ENCODE results near the gene CD244.
"Not testable (repeated sequence)": the region's sequence is repeated elsewhere in the genome, so short reads cannot be mapped to it uniquely, and the experiment has no call there.

Gene CD244

GRCh38 chr1:160808289-160808688 is 54.4 kb downstream of the CD244 start:
- DNase-seq = no peak

- DNase-seq = no peak
Measured at GRCh38 chr1:160807738-160808137, 54.9 kb downstream of the CD244 start.

GRCh38 chr1:160807247-160807646 is 55.4 kb downstream of the CD244 start:
- no peak for DNase-seq

- no peak for DNase-seq
Measured at GRCh38 chr1:160806784-160807183, 55.9 kb downstream of the CD244 start.

- no peak for DNase-seq
Measured at GRCh38 chr1:160806109-160806665, 56.5 kb downstream of the CD244 start.

GRCh38 chr1:160801836-160802580 is 60.7 kb downstream of the CD244 start:
- DNase-seq = no peak

GRCh38 chr1:160800645-160801408 is 61.9 kb downstream of the CD244 start:
- DNase-seq = peak; percentile 16 to 25

- DNase-seq = no peak
Measured at GRCh38 chr1:160800142-160800541, 62.5 kb downstream of the CD244 start.

GRCh38 chr1:160799641-160800040 is 63.0 kb downstream of the CD244 start:
- DNase-seq = no peak

- no peak for DNase-seq
Measured at GRCh38 chr1:160798439-160798838, 64.2 kb downstream of the CD244 start.

GRCh38 chr1:160797861-160798273 is 64.8 kb downstream of the CD244 start:
- DNase-seq = no peak

GRCh38 chr1:160797271-160797709 is 65.4 kb downstream of the CD244 start:
- DNase-seq = no peak

- no peak for DNase-seq
Measured at GRCh38 chr1:160795951-160796383, 66.7 kb downstream of the CD244 start, which contains the start of gene LY9. TSS of gene LY9 (plus strand) at chr1:160796174. CDS start at chr1:160796188, 14 bp downstream.

GRCh38 chr1:160794376-160794775 is 68.3 kb downstream of the CD244 start:
- no peak for DNase-seq

GRCh38 chr1:160789702-160790611 is 72.7 kb downstream of the CD244 start:
- DNase-seq = no peak

- DNase-seq = no peak
Measured at GRCh38 chr1:160789051-160789701, 73.5 kb downstream of the CD244 start.

GRCh38 chr1:160782988-160783765 is 79.5 kb downstream of the CD244 start:
- not testable (repeated sequence) for DNase-seq

GRCh38 chr1:160781914-160782689 is 80.6 kb downstream of the CD244 start:
- no peak for DNase-seq

GRCh38 chr1:160781186-160781766 is 81.4 kb downstream of the CD244 start:
- no peak for DNase-seq

- no peak for DNase-seq
Measured at GRCh38 chr1:160780398-160780755, 82.3 kb downstream of the CD244 start.
